ENCODE results near the gene TMEM130. TPM values are rescaled to one million over a fixed set of nuclear protein-coding genes. Genes with fewer than 3 reads are reported as not detected.

The TMEM130 gene
- total and polyA plus RNA-seq, 10 of the 15 experiments (the other 5 are each of a cell fraction or from before 2014, with no cell fraction given) = 0.04 to 0.15 (median 0.11) TPM; not detected in 7

DNA sequence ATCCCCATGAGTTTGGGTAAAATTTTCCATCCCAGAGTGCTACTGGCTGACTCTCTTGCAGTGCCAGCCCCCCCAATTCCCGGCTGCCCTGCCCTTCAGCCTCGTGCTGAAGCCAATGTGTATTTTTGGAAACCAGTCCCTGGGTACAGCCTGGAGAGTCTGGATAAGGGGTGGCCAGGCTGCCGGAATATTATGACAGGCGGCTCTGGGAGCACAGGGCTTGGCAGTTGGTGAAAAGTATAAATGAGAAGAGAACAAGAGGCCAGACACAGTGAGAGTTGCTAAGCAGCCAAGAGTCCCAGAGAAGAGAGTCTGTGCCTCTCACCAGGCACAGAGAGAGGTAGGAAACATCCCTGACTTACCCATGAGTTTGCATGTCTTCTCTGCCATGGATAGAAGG is 53.6 kb downstream of the TMEM130 start:
- DNase-seq (ENCODE audit: low read depth, low spot score) (no peak), FAIRE-seq (no peak), ATAC-seq (no peak)
- Histone ChIP-seq H3K79me2 (ENCODE audit: control insufficient read depth, insufficient read depth, low read length) (no peaks in the 10 kb centered on the region), H3K27me3 (replicated peaks in 1 of 2; ENCODE audit: control insufficient read depth in 2 of 2, insufficient read depth in 2 of 2, low read length in 1 of 2) (no peaks in the 10 kb centered on the region), H2AFZ (ENCODE audit: control insufficient read depth, low read depth, low read length) (no peak overlapping the region), H3K9me3 (replicated peaks; ENCODE audit: control insufficient read depth, insufficient read depth, low read length) (no peaks in the 10 kb centered on the region; the same call in 2 of the 3 replicates), H3K27ac (ENCODE audit: control insufficient read depth, insufficient read depth) (no peak overlapping the region), H3K36me3 (ENCODE audit: control insufficient read depth in 2 of 2, insufficient read depth in 2 of 2, low read length in 1 of 2) (no peaks in the 10 kb centered on the region), H3K4me3 (no peak overlapping the region), H3K9ac (ENCODE audit: control insufficient read depth, insufficient read depth, low read length) (no peak overlapping the region), H3K4me1 (ENCODE audit: control insufficient read depth, insufficient read depth, low read length) (no peaks in the 10 kb centered on the region), H4K20me1 (ENCODE audit: control insufficient read depth, insufficient read depth) (no peaks in the 10 kb centered on the region), H3K4me2 (ENCODE audit: control insufficient read depth, insufficient read depth) (no peak overlapping the region)
- RAD21 ChIA-PET (ENCODE audit: unreplicated experiment) = no interaction called here
- TF ChIP-seq SIX5 (IDR thresholded peaks at IDR 0.05; ENCODE audit: low read depth, low read length, severe bottlenecking) = no peak
- in situ Hi-C loops (cut with MboI) (no loop called here), intact Hi-C loops (cut with micrococcal nuclease; ENCODE audit: unreplicated experiment) (no loop called here)
- WGBS (ENCODE audit: insufficient coverage, insufficient replicate concordance, low lambda C conversion rate, missing lambda C conversion rate) = 68% methylated on average over 4 of the region's 4 CpGs
- no TSS peak for BruUV-seq (replicated peaks)
- POLR2A ChIA-PET = no interaction called here
- SMC1A ChIA-PET (ENCODE audit: uncharacterized antibody, unreplicated experiment) = no interaction called here
- CTCF ChIA-PET = interaction anchor here (0.6 to 1.9 kb wide), 2 partner anchors 70 to 75 kb away, joined by 3 to 5 read pairs; no protein-coding TSS in a partner anchor

DNA sequence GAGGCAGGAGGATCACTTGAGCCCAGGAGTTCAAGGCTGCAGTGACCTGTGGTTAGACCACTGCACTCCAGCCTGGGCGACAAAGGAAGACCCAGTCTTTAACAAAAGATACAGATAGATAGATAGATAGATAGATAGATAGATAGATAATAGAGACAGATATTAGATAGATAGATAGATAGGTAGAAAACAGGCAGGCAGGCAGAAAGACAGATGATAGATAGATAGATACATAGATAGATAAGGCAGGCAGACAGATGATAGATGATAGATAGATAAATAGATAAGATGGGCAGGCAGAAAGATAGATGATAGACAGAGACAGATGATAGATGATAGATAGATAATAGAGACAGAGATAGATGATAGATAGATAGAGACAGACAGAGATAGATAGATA is 54.5 kb downstream of the TMEM130 start:
- no peaks in the 10 kb centered on the region for H3K27me3 ChIP-seq (replicated peaks in 1 of 2; ENCODE audit: control insufficient read depth in 2 of 2, insufficient read depth in 2 of 2, low read length in 1 of 2)
- H3K9me3 ChIP-seq (replicated peaks; ENCODE audit: control insufficient read depth, insufficient read depth, low read length) = no peaks in the 10 kb centered on the region; the same call in 2 of the 3 replicates
- POLR2A ChIA-PET = no interaction called here
- no TSS peak for BruUV-seq (replicated peaks)
- SMC1A ChIA-PET (ENCODE audit: uncharacterized antibody, unreplicated experiment) = no interaction called here
- intact Hi-C loops (cut with micrococcal nuclease; ENCODE audit: unreplicated experiment) = no loop called here
- no peak for FAIRE-seq
- H3K27ac ChIP-seq (ENCODE audit: control insufficient read depth, insufficient read depth) = no peak overlapping the region
- H3K36me3 ChIP-seq (ENCODE audit: control insufficient read depth in 2 of 2, insufficient read depth in 2 of 2, low read length in 1 of 2) = no peaks in the 10 kb centered on the region
- no peak overlapping the region for H3K4me3 ChIP-seq
- no peak for ATAC-seq
- DNase-seq (ENCODE audit: low read depth, low spot score) = no peak
- H3K4me2 ChIP-seq (ENCODE audit: control insufficient read depth, insufficient read depth) = no peak overlapping the region
- WGBS (ENCODE audit: insufficient coverage, insufficient replicate concordance, low lambda C conversion rate, missing lambda C conversion rate) = 0% methylated on average over 1 of the region's 1 CpG
- in situ Hi-C loops (cut with MboI) = no loop called here
- RAD21 ChIA-PET (ENCODE audit: unreplicated experiment) = no interaction called here
- H2AFZ ChIP-seq (ENCODE audit: control insufficient read depth, low read depth, low read length) = no peak overlapping the region
- H4K20me1 ChIP-seq (ENCODE audit: control insufficient read depth, insufficient read depth) = no peaks in the 10 kb centered on the region
- no peak overlapping the region for H3K9ac ChIP-seq (ENCODE audit: control insufficient read depth, insufficient read depth, low read length)
- H3K79me2 ChIP-seq (ENCODE audit: control insufficient read depth, insufficient read depth, low read length) = no peaks in the 10 kb centered on the region
- H3K4me1 ChIP-seq (ENCODE audit: control insufficient read depth, insufficient read depth, low read length) = no peaks in the 10 kb centered on the region
- CTCF ChIA-PET = interaction anchor here (1.0 to 1.9 kb wide), 2 partner anchors 23 to 70 kb away, joined by 3 to 5 read pairs; no protein-coding TSS in a partner anchor
- TF ChIP-seq, protein P1, sequence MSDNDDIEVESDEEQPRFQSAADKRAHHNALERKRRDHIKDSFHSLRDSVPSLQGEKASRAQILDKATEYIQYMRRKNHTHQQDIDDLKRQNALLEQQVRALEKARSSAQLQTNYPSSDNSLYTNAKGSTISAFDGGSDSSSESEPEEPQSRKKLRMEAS (IDR thresholded peaks at IDR 0.05; ENCODE audit: low read depth, low read length) = no peak
- TF ChIP-seq NFYA (IDR thresholded peaks at IDR 0.05; ENCODE audit: borderline replicate concordance, low read depth, low read length) = no peak
- TF ChIP-seq, protein P2, sequence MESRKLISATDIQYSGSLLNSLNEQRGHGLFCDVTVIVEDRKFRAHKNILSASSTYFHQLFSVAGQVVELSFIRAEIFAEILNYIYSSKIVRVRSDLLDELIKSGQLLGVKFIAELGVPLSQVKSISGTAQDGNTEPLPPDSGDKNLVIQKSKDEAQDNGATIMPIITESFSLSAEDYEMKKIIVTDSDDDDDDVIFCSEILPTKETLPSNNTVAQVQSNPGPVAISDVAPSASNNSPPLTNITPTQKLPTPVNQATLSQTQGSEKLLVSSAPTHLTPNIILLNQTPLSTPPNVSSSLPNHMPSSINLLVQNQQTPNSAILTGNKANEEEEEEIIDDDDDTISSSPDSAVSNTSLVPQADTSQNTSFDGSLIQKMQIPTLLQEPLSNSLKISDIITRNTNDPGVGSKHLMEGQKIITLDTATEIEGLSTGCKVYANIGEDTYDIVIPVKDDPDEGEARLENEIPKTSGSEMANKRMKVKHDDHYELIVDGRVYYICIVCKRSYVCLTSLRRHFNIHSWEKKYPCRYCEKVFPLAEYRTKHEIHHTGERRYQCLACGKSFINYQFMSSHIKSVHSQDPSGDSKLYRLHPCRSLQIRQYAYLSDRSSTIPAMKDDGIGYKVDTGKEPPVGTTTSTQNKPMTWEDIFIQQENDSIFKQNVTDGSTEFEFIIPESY (IDR thresholded peaks at IDR 0.05) = no peak
- TF ChIP-seq WRNIP1 (IDR thresholded peaks at IDR 0.05; ENCODE audit: borderline replicate concordance, low read depth, low read length) = no peak
- no peak for TF ChIP-seq CUX1 (IDR thresholded peaks at IDR 0.05; ENCODE audit: insufficient replicate concordance, low read depth, low read length)
- no peak for TF ChIP-seq SRF (IDR thresholded peaks at IDR 0.05; ENCODE audit: low read depth in 2 of 2, low read length in 2 of 2)
- TF ChIP-seq MYC (IDR thresholded peaks at IDR 0.05; ENCODE audit: insufficient read depth, insufficient read length, insufficient replicate concordance, low read length, severe bottlenecking) = no peak
- no peak for TF ChIP-seq SP1 (IDR thresholded peaks at IDR 0.05; ENCODE audit: low read depth, low read length)
- no peak for TF ChIP-seq NBN (IDR thresholded peaks at IDR 0.05)
- TF ChIP-seq MTA3 (IDR thresholded peaks at IDR 0.05; ENCODE audit: borderline replicate concordance, low read length) = no peak

Measured in GM12878 (cell line).